ENCODE measurements around the gene CEPT1. TPM values are rescaled to one million over a fixed set of nuclear protein-coding genes. Genes with fewer than 3 reads are reported as not detected.

CEPT1 gene
- total RNA-seq, 2 donors from 2014 or later, result 16.9 to 26.0 TPM

- Histone ChIP-seq H3K9me3 (no peaks in the 10 kb centered on the region), H3K4me3 (no peak overlapping the region), H3K36me3 (replicated peaks in 1 of 2; ENCODE audit: insufficient read depth in 1 of 2, low read depth in 2 of 2) (no peaks in the 10 kb centered on the region), H3K27ac (peak overlapping the region; percentile 54 to 83 (median 69)), H3K27me3 (no peaks in the 10 kb centered on the region), H3K4me1 (peaks cover 21% of the 10 kb centered on the region)
- 76 to 80% methylated on average over 6 of the region's 6 CpGs for WGBS, 2 donors
- ATAC-seq, result peak; percentile 94
- intact Hi-C loops (cut with DNase I), result loop anchor here (5.0 kb wide), 1 partner anchor 174 kb away; no protein-coding TSS in a partner anchor
- TF ChIP-seq CTCF (IDR thresholded peaks at IDR 0.05) (no peak), POLR2A (IDR thresholded peaks at IDR 0.05) (peak in 2 of 3 donors; percentile 8 to 37)
- DNase-seq, result peak in 3 of 4 donors; percentile 23 to 56 (median 53)
Observed at GRCh38 chr1:111227851-111228747, 88.1 kb downstream of the CEPT1 start.

- peaks cover 21% of the 10 kb centered on the region for H3K4me1 ChIP-seq
- ATAC-seq (no peak), DNase-seq (no peak)
- 57 to 67% methylated on average over 2 of the region's 2 CpGs for WGBS, 2 donors
- H3K27me3 ChIP-seq, result no peaks in the 10 kb centered on the region
- no peaks in the 10 kb centered on the region for H3K36me3 ChIP-seq (replicated peaks in 1 of 2; ENCODE audit: insufficient read depth in 1 of 2, low read depth in 2 of 2)
- TF ChIP-seq CTCF (IDR thresholded peaks at IDR 0.05) (no peak), POLR2A (IDR thresholded peaks at IDR 0.05) (no peak)
- H3K9me3 ChIP-seq, result no peaks in the 10 kb centered on the region
- H3K27ac ChIP-seq, result peak overlapping the region; percentile 18 to 83 (median 67)
- no peak overlapping the region for H3K4me3 ChIP-seq
- intact Hi-C loops (cut with DNase I), result loop anchor here (5.0 kb wide), 1 partner anchor 174 kb away; no protein-coding TSS in a partner anchor
Observed at GRCh38 chr1:111228748-111229126, 88.7 kb downstream of the CEPT1 start.

DNA sequence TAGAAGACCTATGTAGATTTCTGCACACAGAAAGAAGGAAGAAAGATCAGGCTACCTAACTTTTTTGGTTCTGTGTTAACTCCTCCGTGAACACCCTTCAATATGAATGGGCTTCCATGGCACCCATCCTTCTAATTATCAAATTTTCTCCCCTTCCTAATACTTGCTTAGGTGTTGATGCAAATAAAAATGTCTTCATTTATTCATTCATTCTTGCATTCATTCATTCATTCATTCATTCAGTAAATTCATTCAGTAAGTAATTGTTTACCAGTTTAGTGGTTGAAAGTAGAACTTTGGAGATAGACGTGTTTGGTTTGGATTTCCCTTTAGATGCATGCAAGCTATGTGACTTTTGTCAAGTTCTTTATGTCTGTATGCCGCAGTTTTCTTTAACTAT lies 92.1 kb downstream of the CEPT1 start:
- peaks cover 17% of the 10 kb centered on the region for H3K4me1 ChIP-seq
- H3K4me3 ChIP-seq, result no peak overlapping the region
- WGBS, 2 donors, result 92% methylated on average over 3 of the region's 3 CpGs
- no peaks in the 10 kb centered on the region for H3K9me3 ChIP-seq
- DNase-seq (no peak), ATAC-seq (no peak)
- no peak overlapping the region for H3K27ac ChIP-seq
- TF ChIP-seq CTCF (IDR thresholded peaks at IDR 0.05) (no peak), POLR2A (IDR thresholded peaks at IDR 0.05) (no peak)
- no peaks in the 10 kb centered on the region for H3K27me3 ChIP-seq
- no peaks in the 10 kb centered on the region for H3K36me3 ChIP-seq (replicated peaks in 1 of 2; ENCODE audit: insufficient read depth in 1 of 2, low read depth in 2 of 2)
- intact Hi-C loops (cut with DNase I), result no loop called here

GRCh38 chr1:111234258-111234657 lies 94.2 kb downstream of the CEPT1 start:
- no peaks in the 10 kb centered on the region for H3K4me1 ChIP-seq
- no peaks in the 10 kb centered on the region for H3K27me3 ChIP-seq
- no peaks in the 10 kb centered on the region for H3K36me3 ChIP-seq (replicated peaks in 1 of 2; ENCODE audit: insufficient read depth in 1 of 2, low read depth in 2 of 2)
- no peaks in the 10 kb centered on the region for H3K9me3 ChIP-seq
- intact Hi-C loops (cut with DNase I), result no loop called here
- 77 to 86% methylated on average over 4 of the region's 4 CpGs for WGBS, 2 donors
- H3K27ac ChIP-seq, result no peak overlapping the region
- TF ChIP-seq POLR2A (IDR thresholded peaks at IDR 0.05) (no peak), CTCF (IDR thresholded peaks at IDR 0.05) (no peak)
- no peak overlapping the region for H3K4me3 ChIP-seq
- no peak for DNase-seq
- ATAC-seq, result no peak

Small RNA genes within 50 kb of the gene (small RNA-seq; reads per million reads assigned to genes)
- not detected for gene AL355816.1

Other genes with a start within 250 kb of the CEPT1 start
- 1 to 10 TPM; 3.6 to 9.9 TPM for gene LRIF1, start 176.3 kb upstream of the CEPT1 start, total RNA-seq
- 10 to 100 TPM; 11.9 to 27.5 TPM for gene DRAM2, start 130 bp upstream of the CEPT1 start, total RNA-seq
- gene DENND2D, start 60.4 kb downstream of the CEPT1 start, total RNA-seq, result 10 to 100 TPM; 16.1 to 35.3 TPM
- gene CHI3L2, start 87.5 kb downstream of the CEPT1 start, total RNA-seq, result not detected
- not detected for gene CHIA, start 150.6 kb downstream of the CEPT1 start, total RNA-seq

Measured in body of pancreas (tissue), 4 donors.